GM18858 (cell line): Measurements from ENCODE around the gene CDK17.
"Not testable (repeated sequence)": the region's sequence is repeated elsewhere in the genome, so short reads cannot be mapped to it uniquely, and the experiment has no call there.

Source experiments
- ATAC-seq: cut with Tn5 transposase; IDR thresholded peaks from one replicate; pipeline ENCODE4 v1.9.1; 2021; ENCODE audit not compliant: unreplicated experiment

CDK17 gene

DNA sequence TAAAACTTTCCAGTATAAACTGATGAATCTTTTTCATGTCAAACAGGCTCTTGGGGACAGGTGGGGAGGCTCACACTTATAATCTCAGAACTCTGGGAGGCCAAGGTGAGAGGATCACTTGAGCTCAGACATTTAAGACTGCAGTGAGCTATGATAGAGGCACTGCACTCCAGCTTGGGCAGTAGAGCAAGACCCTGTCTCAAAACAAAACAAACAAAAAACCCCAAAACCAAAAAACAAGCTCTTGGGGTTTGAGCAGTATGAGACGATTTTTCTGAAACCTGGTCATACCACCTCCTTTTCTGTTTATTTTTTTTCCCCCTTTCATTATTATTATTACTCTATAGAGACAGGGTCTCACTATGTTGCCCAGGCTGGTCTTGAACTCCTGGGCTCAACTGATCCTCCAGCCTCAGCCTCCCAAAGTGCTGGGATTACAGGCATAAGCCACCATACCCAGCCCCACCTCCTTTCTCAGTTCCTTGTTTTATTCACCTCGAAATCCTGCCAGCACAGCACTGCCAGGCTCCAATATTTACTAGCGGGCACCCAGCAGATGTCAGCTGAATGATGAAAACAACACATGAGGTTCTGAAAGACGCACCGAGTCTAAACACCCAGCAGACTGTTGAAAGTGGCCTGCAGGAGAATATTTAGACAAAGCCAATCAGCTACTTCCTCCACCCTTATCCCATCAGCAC lies 19.5 kb upstream of the CDK17 start:
- ATAC-seq: peak; percentile 67

GRCh38 chr12:96417688-96418087 lies 17.4 kb upstream of the CDK17 start:
- peak; percentile 56 for ATAC-seq

DNA sequence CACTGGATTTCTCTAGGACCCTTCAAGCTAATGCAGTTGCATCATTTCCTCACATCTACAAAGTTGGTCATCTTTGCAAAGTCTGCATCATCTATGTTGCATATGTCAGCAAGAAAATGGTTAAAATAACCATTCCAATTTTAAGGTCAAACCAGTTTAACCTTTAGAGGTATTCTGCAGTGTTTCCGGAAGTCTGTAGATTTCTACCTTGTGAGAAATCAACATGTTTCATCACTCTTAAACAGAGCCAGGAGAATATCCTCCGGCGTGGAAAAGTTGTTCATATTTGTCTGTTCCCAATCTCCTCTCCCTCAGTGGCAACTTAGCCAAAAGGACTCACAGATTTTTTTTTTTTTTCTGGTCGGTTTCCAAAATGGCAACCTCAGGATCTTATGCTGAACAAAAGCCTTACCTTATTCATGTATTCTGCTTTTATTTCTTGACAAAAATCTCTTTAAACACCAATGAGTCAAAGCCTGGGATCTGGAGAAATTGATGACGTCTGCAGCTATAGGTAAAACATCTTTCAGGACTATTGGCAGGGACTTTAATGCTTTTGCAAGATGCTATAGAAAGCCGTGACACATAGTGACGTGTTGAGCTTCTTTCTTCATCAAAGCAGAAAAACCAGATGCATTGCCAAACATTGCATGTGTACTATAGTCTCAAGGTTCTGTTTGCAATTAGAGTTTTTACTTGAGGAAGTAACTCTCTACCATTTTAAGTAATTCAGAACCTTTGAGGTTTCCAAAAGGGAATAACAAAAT lies 16.0 kb upstream of the CDK17 start:
- no peak for ATAC-seq

DNA sequence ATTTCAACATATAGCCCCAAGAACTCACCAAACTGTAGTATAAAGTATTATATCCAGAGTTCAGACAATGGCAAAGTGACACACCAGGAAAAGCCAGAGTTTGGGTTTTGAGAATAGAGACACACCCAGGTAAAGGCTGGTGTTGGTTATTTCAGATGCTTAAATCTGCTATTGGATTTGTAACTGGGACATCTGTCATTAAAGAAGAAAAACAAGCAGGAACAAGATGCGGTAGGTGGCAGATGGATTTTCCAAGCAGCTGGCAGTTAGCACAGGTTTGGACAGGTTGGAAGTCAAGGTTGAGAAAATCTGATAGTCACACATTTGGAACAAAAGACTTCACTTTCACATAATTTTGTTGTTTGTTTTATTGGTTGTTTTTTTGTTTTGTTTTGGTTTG lies 14.4 kb upstream of the CDK17 start:
- no peak for ATAC-seq

- no peak for ATAC-seq
Measured at GRCh38 chr12:96412431-96412830, 12.2 kb upstream of the CDK17 start.

DNA sequence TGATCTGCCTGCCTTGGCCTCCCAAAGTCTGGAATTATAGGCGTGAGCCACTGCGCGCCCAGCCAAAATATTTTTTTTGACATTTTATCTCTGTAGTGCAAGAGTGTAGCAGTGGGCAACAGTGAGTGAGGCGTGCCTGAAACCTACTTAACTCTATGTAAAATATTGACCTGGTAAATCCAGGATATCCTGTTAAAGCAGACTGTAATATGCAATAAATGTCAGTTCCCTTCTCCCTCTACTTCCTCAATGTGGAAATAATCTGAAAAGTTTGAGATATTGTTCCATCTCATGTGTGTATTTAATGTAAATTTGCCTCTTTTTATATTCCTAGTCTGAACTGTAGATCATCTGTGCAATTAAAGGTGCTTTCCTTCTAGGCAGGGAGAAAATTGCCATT lies 9.5 kb upstream of the CDK17 start:
- no peak for ATAC-seq

DNA sequence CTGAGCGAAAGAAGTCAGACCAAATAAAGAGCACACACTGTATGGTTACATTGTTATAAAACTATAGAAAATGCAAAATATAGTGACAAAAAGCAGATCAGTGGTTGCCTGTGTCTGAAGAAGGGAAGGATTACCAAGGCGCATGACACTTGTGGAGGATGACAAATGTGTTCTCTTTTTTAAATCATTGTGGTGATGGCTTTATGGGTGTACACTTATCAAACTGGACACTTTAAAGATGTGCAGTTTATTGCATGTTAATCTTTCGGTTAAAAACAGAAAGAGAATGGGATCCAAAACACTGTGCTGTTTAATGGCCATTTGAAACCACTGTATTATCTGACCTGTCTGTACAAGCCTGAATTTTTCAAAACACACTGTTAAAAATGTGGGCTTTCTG lies 8.8 kb upstream of the CDK17 start:
- no peak for ATAC-seq

GRCh38 chr12:96407429-96408097 lies 7.3 kb upstream of the CDK17 start:
- peak; percentile 92 for ATAC-seq

- no peak for ATAC-seq
Measured at GRCh38 chr12:96404696-96405095, 4.5 kb upstream of the CDK17 start.

DNA sequence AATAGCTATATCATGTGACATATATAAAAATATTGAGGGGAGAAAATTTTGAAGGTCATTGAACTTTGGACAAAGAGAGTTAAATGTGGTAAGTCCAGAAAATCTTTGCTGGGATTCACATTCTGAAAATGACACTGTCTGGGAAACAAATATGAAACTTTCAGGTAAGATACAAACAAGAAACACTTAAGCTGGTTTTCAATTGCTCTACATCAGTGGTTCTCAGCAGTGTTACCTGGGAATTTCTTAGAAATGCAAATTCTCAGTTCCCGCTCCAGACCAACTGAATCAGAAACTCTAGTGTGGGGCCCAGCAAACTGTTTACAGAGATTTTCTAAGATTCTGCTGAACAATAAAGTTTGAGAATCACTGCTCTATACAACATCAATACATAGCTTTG lies 3.6 kb upstream of the CDK17 start:
- no peak for ATAC-seq

GRCh38 chr12:96402522-96402921 lies 2.3 kb upstream of the CDK17 start:
- not testable (repeated sequence) for ATAC-seq

- ATAC-seq: no peak
Measured at GRCh38 chr12:96402061-96402460, 1.8 kb upstream of the CDK17 start.

DNA sequence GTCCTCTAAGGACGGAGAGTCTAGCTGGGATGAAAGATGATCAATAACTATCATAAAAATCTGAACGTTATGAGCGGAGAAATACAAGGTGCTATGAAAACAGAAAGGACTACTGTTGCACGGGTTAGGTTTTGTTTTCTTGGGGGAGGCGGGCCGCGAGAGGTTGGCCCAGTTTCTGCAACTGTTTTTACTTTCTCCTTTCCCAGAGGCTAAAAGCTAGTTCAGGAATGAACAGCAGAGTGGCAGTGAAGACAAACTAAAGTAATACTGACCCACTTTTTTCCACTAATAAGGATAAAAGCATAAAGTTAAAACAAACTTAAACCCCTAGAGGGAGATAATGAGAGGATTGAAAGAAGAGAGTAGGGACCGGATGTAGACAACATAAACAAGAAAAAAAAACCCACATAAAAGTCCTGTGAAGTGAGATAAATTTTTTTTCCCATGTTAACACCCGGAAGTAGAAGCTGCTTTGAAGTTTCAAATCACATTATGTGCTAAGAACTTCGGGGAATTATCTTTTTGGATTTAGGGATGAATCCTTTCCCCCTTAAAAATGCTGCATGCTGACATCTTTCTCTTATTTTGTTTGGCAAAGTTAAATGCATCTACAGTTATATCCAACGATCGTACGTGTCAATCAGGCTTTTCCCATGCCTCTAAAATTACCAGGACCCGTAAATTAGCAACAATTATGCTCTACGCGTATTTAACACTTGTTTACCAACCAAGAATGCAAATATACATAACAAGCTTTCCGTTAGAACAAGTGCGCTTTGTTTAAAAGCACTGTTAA lies 1.0 kb upstream of the CDK17 start:
- ATAC-seq: peak; percentile 22

DNA sequence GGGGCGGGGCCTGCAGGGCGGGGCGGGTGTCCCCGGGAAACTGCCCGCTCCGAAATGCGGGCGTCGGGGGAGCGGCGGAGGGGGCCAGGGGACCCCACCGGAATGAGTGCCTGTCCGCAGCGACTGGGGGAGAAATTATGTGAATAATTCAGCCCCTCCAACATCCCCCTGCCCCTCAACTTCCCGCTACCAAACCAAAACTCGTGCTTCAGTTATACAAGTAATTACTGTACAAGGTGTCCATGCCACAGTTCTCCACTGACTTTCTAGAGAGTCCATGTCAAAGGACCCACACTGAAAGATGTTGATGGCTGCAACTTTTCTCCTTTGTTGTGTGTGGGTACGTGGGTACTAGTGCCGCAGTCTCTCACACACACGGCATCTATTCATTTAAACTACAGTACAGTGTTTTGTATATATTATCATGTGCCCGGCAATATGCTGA lies 414 bp upstream of the CDK17 start:
- ATAC-seq: no peak

- peak; percentile 23 for ATAC-seq
Measured at GRCh38 chr12:96399120-96399918, 920 bp downstream of the CDK17 start.

GRCh38 chr12:96398424-96399119 lies 1.7 kb downstream of the CDK17 start:
- peak; percentile 2 for ATAC-seq

- ATAC-seq: no peak
Measured at GRCh38 chr12:96397756-96398423, 2.3 kb downstream of the CDK17 start.

- no peak for ATAC-seq
Measured at GRCh38 chr12:96396914-96397313, 3.3 kb downstream of the CDK17 start.

DNA sequence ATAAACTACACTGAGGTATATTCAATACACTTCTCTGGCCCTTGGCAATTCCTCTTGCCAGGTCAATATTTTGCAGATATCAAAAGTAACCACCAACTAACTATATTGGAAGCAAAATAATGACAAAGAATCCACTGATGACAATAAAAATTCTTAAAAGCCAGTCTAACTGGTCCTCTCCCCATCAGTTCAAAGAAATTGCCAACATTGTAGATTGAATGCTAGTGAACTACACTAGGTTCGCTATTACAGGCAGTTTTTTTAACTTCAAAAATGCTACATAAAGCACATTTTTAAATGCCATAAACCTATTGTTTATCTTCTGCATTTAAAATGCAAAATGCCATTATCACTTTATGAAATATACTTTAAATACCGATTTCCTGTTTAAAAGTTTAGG lies 4.0 kb downstream of the CDK17 start:
- no peak for ATAC-seq
